GM12878 (cell line): ENCODE results near the gene TMC6. TPM values are rescaled to one million over a fixed set of nuclear protein-coding genes. Genes with fewer than 3 reads are reported as not detected.

Experiments used
- ATAC-seq: fragments of 200-7000 bp; cut with Tn5 transposase; 3 replicates; pipeline ENCODE4 v1.9.1; 2020; ENCODE audit warnings: mild to moderate bottlenecking, moderate library complexity
- BruUV-seq: library from RNA; stranded (reverse); fragments of 400-500 nt; replicated peaks from 2 replicates; lab custom pipeline; 2021; lab: Mats Ljungman, UMichigan
- CTCF ChIA-PET: fragments of 300-600 bp; sonication (Branson Sonifier 250); formaldehyde crosslinking; extraction: SDS; loops from one replicate; lab custom pipeline; 2021; ENCODE audit warnings: inconsistent platforms; lab: Yijun Ruan, JAX
- POLR2A ChIA-PET: fragments of 350-600 bp; formaldehyde crosslinking; extraction: SDS; loops from one replicate; lab custom pipeline; 2021; ENCODE audit warnings: inconsistent platforms; lab: Charles Lee
- RAD21 ChIA-PET: fragments of 300-600 bp; sonication (Branson Sonifier 250); formaldehyde crosslinking; loops from one replicate; lab custom pipeline; 2023; ENCODE audit warnings: antibody characterized with exemption; ENCODE audit not compliant: unreplicated experiment; lab: Charles Lee
- SMC1A ChIA-PET: fragments of 300-600 bp; sonication (Branson Sonifier 250); formaldehyde crosslinking; loops from one replicate; lab custom pipeline; 2023; ENCODE audit not compliant: unreplicated experiment, uncharacterized antibody; lab: Charles Lee
- DNase-seq: peaks from one replicate; pipeline ENCODE4 v3.0.0-alpha.2; 2011; ENCODE audit warnings: low read depth, low spot score
- FAIRE-seq: peaks from 3 replicates; lab custom pipeline; 2011; peaks lifted over from hg19 to GRCh38; lab: Jason Lieb, UNC
- H2AFZ ChIP-seq: 2 replicates; pipeline ENCODE4 v1.6.0; 2011; ENCODE audit warnings: low read depth, low read length, control low read depth; ENCODE audit not compliant: control insufficient read depth
- H3K27ac ChIP-seq: 2 replicates; pipeline ENCODE4 v1.5.1; 2011; ENCODE audit warnings: control low read depth; ENCODE audit not compliant: control insufficient read depth, insufficient read depth
- H3K27me3 ChIP-seq, 2 experiments: replicated peaks in 1 of 2; 2 replicates each; pipeline versions ENCODE4 v1.6.0 to v1.6.1; 2011; ENCODE audit warnings: low read length in 1 of 2; ENCODE audit not compliant: control insufficient read depth in 2 of 2, insufficient read depth in 2 of 2
- H3K36me3 ChIP-seq, 2 experiments: 2 replicates each; pipeline ENCODE4 v1.5.1; 2011; ENCODE audit warnings: low read length in 1 of 2; ENCODE audit not compliant: control insufficient read depth in 2 of 2, insufficient read depth in 2 of 2
- H3K4me1 ChIP-seq: 2 replicates; pipeline ENCODE4 v1.6.1; 2011; ENCODE audit warnings: mild to moderate bottlenecking, low read length, moderate library complexity, mixed read lengths; ENCODE audit not compliant: control insufficient read depth, insufficient read depth
- H3K4me2 ChIP-seq: 2 replicates; pipeline ENCODE4 v1.6.0; 2011; ENCODE audit warnings: control low read depth; ENCODE audit not compliant: control insufficient read depth, insufficient read depth
- H3K4me3 ChIP-seq: fragments of 200-600 bp; sonication (generic); 2 replicates; pipeline ENCODE4 v1.5.1; 2016
- H3K79me2 ChIP-seq: 2 replicates; pipeline ENCODE4 v1.6.0; 2011; ENCODE audit warnings: low read length; ENCODE audit not compliant: control insufficient read depth, insufficient read depth
- H3K9ac ChIP-seq: 2 replicates; pipeline ENCODE4 v1.8.0; 2011; ENCODE audit warnings: low read length, control low read depth, mixed read lengths; ENCODE audit not compliant: control insufficient read depth, insufficient read depth
- H3K9me3 ChIP-seq: replicated peaks from 3 replicates; pipeline ENCODE4 v1.5.1; 2011; ENCODE audit warnings: mild to moderate bottlenecking, low read length; ENCODE audit not compliant: control insufficient read depth, insufficient read depth
- H4K20me1 ChIP-seq: 2 replicates; pipeline ENCODE4 v1.6.0; 2011; ENCODE audit not compliant: control insufficient read depth, insufficient read depth
- ASH2L ChIP-seq: fragments of 300-600, 200-600 bp; sonication (generic); IDR thresholded peaks from 2 replicates; pipeline ENCODE4 v1.6.1; 2017; ENCODE audit warnings: low read depth, mild to moderate bottlenecking, borderline replicate concordance
- CHD2 ChIP-seq: IDR thresholded peaks from 2 replicates; pipeline ENCODE4 v1.6.1; 2011; ENCODE audit warnings: low read depth, low read length, improper control_type of control experiment, borderline replicate concordance
- MTA2 ChIP-seq: fragments of 450-650 bp; IDR thresholded peaks from 2 replicates; pipeline ENCODE4 v1.6.1; 2016; ENCODE audit warnings: low read depth, mild to moderate bottlenecking, moderate library complexity
- MTA3 ChIP-seq: IDR thresholded peaks from 2 replicates; pipeline ENCODE4 v1.6.1; 2012; ENCODE audit warnings: low read length, inconsistent platforms, borderline replicate concordance
- MYC ChIP-seq: IDR thresholded peaks from 2 replicates; pipeline ENCODE4 v1.6.1; 2011; ENCODE audit warnings: mild to moderate bottlenecking, low read length, moderate library complexity, inconsistent platforms; ENCODE audit not compliant: insufficient read depth, insufficient replicate concordance, insufficient read length, severe bottlenecking
- PML ChIP-seq: IDR thresholded peaks from 2 replicates; pipeline ENCODE4 v1.6.1; 2012; ENCODE audit warnings: low read length, inconsistent platforms
- POLR2AphosphoS5 ChIP-seq: IDR thresholded peaks from 2 replicates; pipeline ENCODE4 v1.6.1; 2011; ENCODE audit warnings: mild to moderate bottlenecking, low read length, inconsistent platforms
- SP1 ChIP-seq: IDR thresholded peaks from one replicate; pipeline ENCODE4 v1.6.1; 2011; ENCODE audit warnings: low read depth, low read length
- STAT3 ChIP-seq: IDR thresholded peaks from 2 replicates; pipeline ENCODE4 v1.6.1; 2011; ENCODE audit warnings: low read depth, low read length, improper control_type of control experiment
- TAF1 ChIP-seq: IDR thresholded peaks from 2 replicates; pipeline ENCODE4 v1.6.1; 2011; ENCODE audit warnings: mild to moderate bottlenecking, low read depth, low read length, borderline replicate concordance
- TCF7 ChIP-seq: IDR thresholded peaks from 2 replicates; pipeline ENCODE4 v1.6.1; 2014; ENCODE audit warnings: antibody characterized with exemption, borderline replicate concordance
- WGBS: methylation state at CpG from one replicate; pipeline ENCODE4 v1.1.6; 2016; ENCODE audit warnings: low lambda C conversion rate; ENCODE audit not compliant: insufficient replicate concordance, insufficient coverage; ENCODE audit errors: missing lambda C conversion rate; 5-methylcytosine and 5-hydroxymethylcytosine counted together
- in situ Hi-C: fragments of 300-500 bp; cut with MboI; formaldehyde crosslinking; loops from 9 replicates; pipeline ENCODE4 v1.14.3; 2018; ENCODE audit warnings: mixed read lengths
- intact Hi-C: fragments of 100-400 bp; cut with micrococcal nuclease; formaldehyde crosslinking; loops from one replicate; pipeline ENCODE4 v1.14.2; 2022; ENCODE audit not compliant: unreplicated experiment
- polyA plus RNA-seq, 11 experiments: library from polyadenylated mRNA; depleted of rRNA in 4 of 11; unstranded in 6 of 11; stranded (reverse) in 5 of 11; fragments of >200 nt; fragmentation: Nextera tagmentation in 4 of 11; fragmentation: Illumina TruSeq in 1 of 11; extraction: Ambion mirVana in 4 of 11; extraction: Trizol in 1 of 11; gene quantifications; 1 replicate in 1 of 11; 2 replicates in 10 of 11; pipeline versions ENCODE4 v1.2.1 to v1.2.3, GENCODE V29; 2011 to 2016; ENCODE audit warnings: inconsistent platforms in 2 of 11, missing spikeins in 2 of 11, low read depth in 1 of 11
- total RNA-seq, 4 experiments: library from RNA; depleted of rRNA in 3 of 4; stranded (reverse); fragments of >200 nt in 3 of 4; fragmentation: Illumina TruSeq in 1 of 4; extraction: Trizol in 1 of 4; gene quantifications; 2 replicates each; pipeline versions ENCODE4 v1.2.1 to v1.2.3, GENCODE V29; 2013 to 2021
- TF ChIP-seq, protein P1 (sequence below): fragments of 450-650 bp; IDR thresholded peaks from 2 replicates; pipeline ENCODE4 v1.6.1; 2016; ENCODE audit warnings: mild to moderate bottlenecking
- TF ChIP-seq, protein P2 (sequence below): fragments of 450-650 bp; IDR thresholded peaks from 2 replicates; pipeline ENCODE4 v1.6.1; 2014; ENCODE audit warnings: mild to moderate bottlenecking

The TMC6 gene
- total and polyA plus RNA-seq, 10 of the 15 experiments (the other 5 are each of a cell fraction or from before 2014, with no cell fraction given), result 1.9 to 232 (median 60.6) TPM

DNA sequence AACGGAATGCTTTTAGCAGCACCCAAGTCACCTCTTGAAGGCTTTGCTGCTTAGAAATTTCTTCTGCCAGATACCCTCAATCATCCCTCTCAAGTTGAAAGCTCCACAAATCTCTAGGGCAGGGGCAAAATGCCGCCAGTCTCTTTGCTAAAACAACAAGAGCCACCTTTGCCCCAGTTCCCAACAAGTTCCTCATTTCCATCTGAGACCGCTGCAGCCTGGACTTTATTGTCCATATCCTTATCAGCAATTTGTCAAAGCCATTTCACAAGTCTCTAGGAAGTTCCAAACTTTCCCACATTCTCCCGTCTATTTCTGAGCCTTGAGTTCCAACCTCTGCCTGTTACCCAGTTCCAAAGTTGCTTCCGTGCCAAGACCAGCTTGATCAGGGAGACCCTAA, 27.4 kb downstream of the TMC6 start (continued):
- no peak for TF ChIP-seq MYC
- TF ChIP-seq PML, result no peak
- TF ChIP-seq ASH2L, result no peak
- TF ChIP-seq POLR2AphosphoS5, result no peak
- no peak for TF ChIP-seq MTA2
- TF ChIP-seq TAF1, result no peak

GRCh38 chr17:78096093-78096492, 32.5 kb downstream of the TMC6 start:
- ChIA-PET RAD21 (interaction anchor here (1.6 kb wide), 1 partner anchor 11 kb away, joined by 9 read pairs; no protein-coding TSS in a partner anchor), CTCF (interaction anchor here (1.1 to 3.7 kb wide), 2 partner anchors 11 to 73 kb away, joined by 3 to 16 read pairs; no protein-coding TSS in a partner anchor), POLR2A (no interaction called here), SMC1A (interaction anchor here (1.3 kb wide), 1 partner anchor 11 kb away, joined by 6 read pairs; no protein-coding TSS in a partner anchor)
- 59% methylated on average over 9 of the region's 9 CpGs for WGBS
- no peak overlapping the region for H2AFZ ChIP-seq
- no peak overlapping the region for H3K9ac ChIP-seq
- no peak overlapping the region for H3K27ac ChIP-seq
- no peak overlapping the region for H3K4me3 ChIP-seq
- intact Hi-C loops (no loop called here), in situ Hi-C loops (no loop called here)
- DNase-seq (no peak), FAIRE-seq (no peak), ATAC-seq (no peak)
- no peaks in the 10 kb centered on the region for H3K27me3 ChIP-seq
- H3K36me3 ChIP-seq, result peaks cover 5 to 10% of the 10 kb centered on the region in 2 experiments; a peak in 2 of 4 replicates
- no TSS peak for BruUV-seq
- no peaks in the 10 kb centered on the region for H3K4me1 ChIP-seq
- H3K9me3 ChIP-seq, result no peaks in the 10 kb centered on the region; the same call in 2 of the 3 replicates
- no peak for TF ChIP-seq CHD2
- TF ChIP-seq, protein P1, sequence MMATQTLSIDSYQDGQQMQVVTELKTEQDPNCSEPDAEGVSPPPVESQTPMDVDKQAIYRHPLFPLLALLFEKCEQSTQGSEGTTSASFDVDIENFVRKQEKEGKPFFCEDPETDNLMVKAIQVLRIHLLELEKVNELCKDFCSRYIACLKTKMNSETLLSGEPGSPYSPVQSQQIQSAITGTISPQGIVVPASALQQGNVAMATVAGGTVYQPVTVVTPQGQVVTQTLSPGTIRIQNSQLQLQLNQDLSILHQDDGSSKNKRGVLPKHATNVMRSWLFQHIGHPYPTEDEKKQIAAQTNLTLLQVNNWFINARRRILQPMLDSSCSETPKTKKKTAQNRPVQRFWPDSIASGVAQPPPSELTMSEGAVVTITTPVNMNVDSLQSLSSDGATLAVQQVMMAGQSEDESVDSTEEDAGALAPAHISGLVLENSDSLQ, result no peak
- TF ChIP-seq STAT3, result no peak
- TF ChIP-seq ASH2L, result no peak
- TF ChIP-seq, protein P2, sequence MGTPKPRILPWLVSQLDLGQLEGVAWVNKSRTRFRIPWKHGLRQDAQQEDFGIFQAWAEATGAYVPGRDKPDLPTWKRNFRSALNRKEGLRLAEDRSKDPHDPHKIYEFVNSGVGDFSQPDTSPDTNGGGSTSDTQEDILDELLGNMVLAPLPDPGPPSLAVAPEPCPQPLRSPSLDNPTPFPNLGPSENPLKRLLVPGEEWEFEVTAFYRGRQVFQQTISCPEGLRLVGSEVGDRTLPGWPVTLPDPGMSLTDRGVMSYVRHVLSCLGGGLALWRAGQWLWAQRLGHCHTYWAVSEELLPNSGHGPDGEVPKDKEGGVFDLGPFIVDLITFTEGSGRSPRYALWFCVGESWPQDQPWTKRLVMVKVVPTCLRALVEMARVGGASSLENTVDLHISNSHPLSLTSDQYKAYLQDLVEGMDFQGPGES, result no peak
- no peak for TF ChIP-seq MTA3
- no peak for TF ChIP-seq SP1
- TF ChIP-seq TCF7, result no peak
- H3K79me2 ChIP-seq, result no peaks in the 10 kb centered on the region
- no peaks in the 10 kb centered on the region for H4K20me1 ChIP-seq
- no peak overlapping the region for H3K4me2 ChIP-seq
